T follicular helper cell (primary cell): ENCODE measurements around the gene ORC1.

ENCODE experiments used
- DNase-seq: peaks from one replicate; pipeline ENCODE4 v3.0.0-alpha.2; 2020; ENCODE audit warnings: low read depth

ORC1 gene

GRCh38 chr1:52343979-52344378, 60.2 kb downstream of the ORC1 start:
- DNase-seq: no peak

DNA sequence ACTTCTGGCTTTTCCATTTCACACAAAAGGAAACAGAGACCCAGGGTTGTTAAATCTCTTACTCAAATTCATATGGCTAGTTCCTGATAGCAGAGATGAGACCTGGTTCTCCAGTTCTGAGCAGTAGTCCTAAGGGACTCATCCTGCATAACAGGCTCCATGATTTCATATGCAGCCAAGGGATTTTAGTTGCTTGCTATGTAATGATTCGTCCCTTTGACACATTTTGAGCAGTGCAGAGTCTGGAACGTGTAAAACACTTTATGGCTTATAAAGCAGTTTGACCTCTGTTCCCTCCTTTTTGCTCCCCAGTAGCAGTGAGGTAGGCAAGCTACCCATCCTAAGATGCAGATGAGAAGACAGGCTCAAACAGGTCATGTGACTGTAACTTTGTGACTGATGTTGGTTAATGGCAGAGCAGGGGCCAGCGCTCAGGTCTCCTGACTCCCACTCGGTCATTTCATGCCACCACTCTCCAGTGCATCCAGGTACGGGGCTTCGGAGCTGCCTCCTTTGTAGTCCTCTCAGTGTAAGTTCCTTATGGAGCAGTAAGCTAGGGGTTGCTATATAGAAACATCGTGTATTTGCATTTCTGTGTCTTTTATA, 62.5 kb downstream of the ORC1 start:
- no peak for DNase-seq

DNA sequence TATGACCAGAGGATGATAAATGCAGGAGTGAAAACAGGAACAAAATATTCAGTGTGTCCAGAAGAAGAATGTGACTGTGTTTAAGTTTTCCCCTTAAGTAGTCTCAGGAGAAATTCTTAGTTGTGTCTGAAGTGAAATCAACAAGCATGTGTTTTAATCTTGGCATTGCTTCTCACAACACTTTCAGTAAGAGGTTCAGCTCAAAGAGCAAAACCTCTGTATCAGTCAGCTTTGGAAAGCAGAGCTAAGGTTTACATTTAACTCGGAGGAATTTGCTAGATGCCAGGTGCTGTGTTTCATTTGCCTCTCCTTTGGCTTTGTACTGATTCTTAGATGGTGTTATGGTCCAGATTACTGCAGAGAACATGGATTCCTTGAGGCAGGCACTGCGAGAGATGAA, 66.8 kb downstream of the ORC1 start:
- no peak for DNase-seq

- no peak for DNase-seq
These were observed 69.2 kb downstream of the ORC1 start for GRCh38 chr1:52334906-52335528.

GRCh38 chr1:52332411-52332810, 71.8 kb downstream of the ORC1 start:
- no peak for DNase-seq

DNA sequence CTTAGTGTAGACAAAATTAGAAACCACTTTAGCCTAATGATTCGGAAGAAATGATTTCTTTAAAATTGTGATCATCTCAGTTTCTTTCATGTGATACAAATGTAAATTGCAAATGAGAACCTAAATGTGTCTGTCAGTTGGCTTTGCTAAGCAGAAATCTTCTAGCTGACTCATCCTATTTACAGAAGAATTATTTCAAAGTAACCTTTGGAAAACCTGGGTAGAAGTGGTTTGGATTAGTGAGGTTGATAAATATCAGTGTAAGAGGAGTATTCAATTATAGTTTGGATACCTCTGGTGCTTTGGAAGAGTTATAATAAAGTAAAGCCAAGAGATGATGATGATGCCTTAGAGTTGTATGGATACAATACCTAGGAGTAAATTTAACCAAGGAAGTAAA, 75.6 kb downstream of the ORC1 start:
- DNase-seq: no peak

DNA sequence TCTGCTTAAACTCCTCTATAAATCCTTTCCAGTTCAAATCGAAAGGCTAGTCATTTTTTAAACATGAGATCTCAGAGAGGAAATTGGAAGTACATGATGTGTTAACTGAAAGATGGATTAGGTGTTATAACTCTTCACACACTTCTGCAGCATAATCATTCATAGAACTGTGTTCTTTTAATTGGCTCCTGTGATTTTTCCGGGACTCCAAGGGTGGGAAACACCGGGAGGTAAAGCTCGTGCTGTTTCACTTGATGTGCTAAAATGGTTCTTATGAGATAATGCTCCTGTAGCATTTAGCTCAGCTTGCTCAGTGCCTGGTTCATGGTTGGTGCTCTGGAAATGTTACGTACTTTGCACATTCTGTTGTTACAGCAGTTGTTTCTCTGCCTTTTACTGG, 78.4 kb downstream of the ORC1 start:
- no peak for DNase-seq

GRCh38 chr1:52323731-52324130, 80.5 kb downstream of the ORC1 start:
- DNase-seq: no peak
